Measurements from ENCODE around the gene RAB40B. TPM values are rescaled to one million over a fixed set of nuclear protein-coding genes. Genes with fewer than 3 reads are reported as not detected.

Gene RAB40B
- total RNA-seq, 2 experiments from 2014 or later: 2.1 to 3.1 TPM

GRCh38 chr17:82614095-82614631, 84.3 kb downstream of the RAB40B start:
- Mint-ChIP-seq H3K4me1 (peaks cover 2% of the 10 kb centered on the region), H3K4me3 (no peak overlapping the region), H3K27ac (no peak overlapping the region), H3K36me3 (peaks cover 20% of the 10 kb centered on the region), H3K9me3 (no peaks in the 10 kb centered on the region), H3K27me3 (no peaks in the 10 kb centered on the region)
- DNase-seq: no peak

- no peaks in the 10 kb centered on the region for H3K27me3 Mint-ChIP-seq
- DNase-seq: no peak
- no peak overlapping the region for H3K4me3 Mint-ChIP-seq
- no peaks in the 10 kb centered on the region for H3K9me3 Mint-ChIP-seq
- no peak overlapping the region for H3K27ac Mint-ChIP-seq
- peaks cover 21% of the 10 kb centered on the region for H3K36me3 Mint-ChIP-seq
- H3K4me1 Mint-ChIP-seq: peaks cover 2% of the 10 kb centered on the region
Observed at GRCh38 chr17:82613283-82614094, 85.0 kb downstream of the RAB40B start.

GRCh38 chr17:82611140-82612058, 87.1 kb downstream of the RAB40B start:
- no peak for DNase-seq
- Mint-ChIP-seq H3K36me3 (peaks cover 21% of the 10 kb centered on the region), H3K27ac (no peak overlapping the region), H3K27me3 (no peaks in the 10 kb centered on the region), H3K4me1 (peaks cover 2% of the 10 kb centered on the region), H3K9me3 (no peaks in the 10 kb centered on the region), H3K4me3 (no peak overlapping the region)

- H3K9me3 Mint-ChIP-seq: no peaks in the 10 kb centered on the region
- DNase-seq: no peak
- peaks cover 20% of the 10 kb centered on the region for H3K36me3 Mint-ChIP-seq
- H3K4me1 Mint-ChIP-seq: peaks cover 2% of the 10 kb centered on the region
- no peak overlapping the region for H3K27ac Mint-ChIP-seq
- H3K27me3 Mint-ChIP-seq: no peaks in the 10 kb centered on the region
- H3K4me3 Mint-ChIP-seq: no peak overlapping the region
Observed at GRCh38 chr17:82609655-82610054, 88.8 kb downstream of the RAB40B start.

- DNase-seq: no peak
- H3K9me3 Mint-ChIP-seq: no peaks in the 10 kb centered on the region
- H3K4me1 Mint-ChIP-seq: peaks cover 5% of the 10 kb centered on the region
- H3K27me3 Mint-ChIP-seq: no peaks in the 10 kb centered on the region
- H3K36me3 Mint-ChIP-seq: peaks cover 21% of the 10 kb centered on the region
- H3K4me3 Mint-ChIP-seq: no peak overlapping the region
- no peak overlapping the region for H3K27ac Mint-ChIP-seq
Observed at GRCh38 chr17:82608816-82609215, 89.7 kb downstream of the RAB40B start.

GRCh38 chr17:82605939-82606600, 92.4 kb downstream of the RAB40B start:
- H3K4me1 Mint-ChIP-seq: peaks cover 6% of the 10 kb centered on the region
- H3K9me3 Mint-ChIP-seq: no peaks in the 10 kb centered on the region
- H3K27ac Mint-ChIP-seq: no peak overlapping the region
- H3K4me3 Mint-ChIP-seq: no peak overlapping the region
- H3K36me3 Mint-ChIP-seq: peaks cover 25% of the 10 kb centered on the region
- no peak for DNase-seq
- H3K27me3 Mint-ChIP-seq: no peaks in the 10 kb centered on the region

Other genes starting within 250 kb of the RAB40B start
- 100 to 1,000 TPM; 156 to 163 TPM for gene CYBC1, start 247.9 kb downstream of the RAB40B start, total RNA-seq
- 10 to 100 TPM; 49.9 to 51.3 TPM for gene NARF, start 240.0 kb downstream of the RAB40B start, total RNA-seq
- gene FOXK2, start 179.0 kb downstream of the RAB40B start, total RNA-seq: 10 to 100 TPM; 59.4 to 67.2 TPM
- 10 to 100 TPM; 60.3 to 61.1 TPM for gene WDR45B, start 50.3 kb downstream of the RAB40B start, total RNA-seq
- 10 to 100 TPM; 33.6 to 34.1 TPM for gene FN3KRP, start 18.0 kb upstream of the RAB40B start, total RNA-seq
- 1 to 10 TPM; 2.4 to 2.5 TPM for gene FN3K, start 36.9 kb upstream of the RAB40B start, total RNA-seq
- 10 to 100 TPM; 74.5 to 76.9 TPM for gene TBCD, start 53.4 kb upstream of the RAB40B start, total RNA-seq
- not detected for gene ZNF750, start 141.3 kb upstream of the RAB40B start, total RNA-seq